Activated T-helper 2 cell treated with anti-CD3 and anti-CD28 coated beads, Interferon-gamma antibody, Interleukin-2, Interleukin-4, amounts not matched to agents 10 μg/mL and 5 μg/mL and 100 μg/mL, durations not matched to agents 14 hours and 24 hours and 36 hours (primary cell): Measurements from ENCODE around the gene NOTO. TPM values are rescaled to one million over a fixed set of nuclear protein-coding genes. Genes with fewer than 3 reads are reported as not detected.

Source experiments
- DNase-seq: peaks from one replicate; pipeline ENCODE4 v3.0.0; 2021; ENCODE audit warnings: low spot score
- H3K27ac Mint-ChIP-seq: one replicate; pipeline ENCODE4 v1.8.0; 2021; ENCODE audit warnings: mixed read lengths
- H3K27me3 Mint-ChIP-seq: one replicate; pipeline ENCODE4 v1.8.0; 2021; ENCODE audit warnings: low read depth, mixed read lengths
- H3K36me3 Mint-ChIP-seq: one replicate; pipeline ENCODE4 v1.8.0; 2021; ENCODE audit warnings: low read depth, mixed read lengths
- H3K4me1 Mint-ChIP-seq: one replicate; pipeline ENCODE4 v1.8.0; 2021; ENCODE audit warnings: low read depth, mixed read lengths
- H3K4me3 Mint-ChIP-seq: one replicate; pipeline ENCODE4 v1.8.0; 2021; ENCODE audit warnings: low read depth, mild to moderate bottlenecking, moderate library complexity, mixed read lengths
- H3K9me3 Mint-ChIP-seq: one replicate; pipeline ENCODE4 v1.8.0; 2021; ENCODE audit warnings: mixed read lengths
- intact Hi-C: fragments of 100-400 bp; cut with micrococcal nuclease; formaldehyde crosslinking; loops from one replicate; pipeline ENCODE4 v1.15.1; 2023
- total RNA-seq: library from RNA; stranded (reverse); gene quantifications from 2 replicates; pipeline ENCODE4 v1.2.3, GENCODE V29; 2022

Gene NOTO
- total RNA-seq, 1 donor from 2014 or later: not detected

DNA sequence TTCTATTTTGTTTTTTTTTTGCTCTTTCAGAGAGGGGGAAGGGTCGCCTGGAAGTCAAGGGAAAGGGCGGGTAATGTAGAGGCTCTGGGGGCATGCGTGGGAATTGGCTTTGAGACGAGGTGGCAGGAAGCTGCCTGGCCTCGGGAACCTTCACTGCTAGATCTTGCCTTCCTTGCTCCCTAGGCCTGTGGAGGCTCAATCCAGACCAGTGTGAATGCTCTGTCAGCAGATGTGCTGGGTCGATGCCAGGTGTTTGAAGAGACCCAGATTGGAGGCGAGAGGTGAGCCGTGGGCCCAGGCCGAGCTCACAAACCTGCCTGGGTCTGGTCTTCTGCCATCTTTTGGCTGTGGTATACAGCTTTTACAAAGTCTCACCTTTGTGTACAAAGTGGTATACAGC is 47.3 kb downstream of the NOTO start:
- H3K27me3 Mint-ChIP-seq: no peaks in the 10 kb centered on the region
- intact Hi-C loops: no loop called here
- no peak overlapping the region for H3K27ac Mint-ChIP-seq
- peaks cover 9% of the 10 kb centered on the region for H3K4me1 Mint-ChIP-seq
- H3K4me3 Mint-ChIP-seq: no peak overlapping the region
- H3K9me3 Mint-ChIP-seq: no peaks in the 10 kb centered on the region
- no peak for DNase-seq
- peaks cover 88% of the 10 kb centered on the region for H3K36me3 Mint-ChIP-seq

DNA sequence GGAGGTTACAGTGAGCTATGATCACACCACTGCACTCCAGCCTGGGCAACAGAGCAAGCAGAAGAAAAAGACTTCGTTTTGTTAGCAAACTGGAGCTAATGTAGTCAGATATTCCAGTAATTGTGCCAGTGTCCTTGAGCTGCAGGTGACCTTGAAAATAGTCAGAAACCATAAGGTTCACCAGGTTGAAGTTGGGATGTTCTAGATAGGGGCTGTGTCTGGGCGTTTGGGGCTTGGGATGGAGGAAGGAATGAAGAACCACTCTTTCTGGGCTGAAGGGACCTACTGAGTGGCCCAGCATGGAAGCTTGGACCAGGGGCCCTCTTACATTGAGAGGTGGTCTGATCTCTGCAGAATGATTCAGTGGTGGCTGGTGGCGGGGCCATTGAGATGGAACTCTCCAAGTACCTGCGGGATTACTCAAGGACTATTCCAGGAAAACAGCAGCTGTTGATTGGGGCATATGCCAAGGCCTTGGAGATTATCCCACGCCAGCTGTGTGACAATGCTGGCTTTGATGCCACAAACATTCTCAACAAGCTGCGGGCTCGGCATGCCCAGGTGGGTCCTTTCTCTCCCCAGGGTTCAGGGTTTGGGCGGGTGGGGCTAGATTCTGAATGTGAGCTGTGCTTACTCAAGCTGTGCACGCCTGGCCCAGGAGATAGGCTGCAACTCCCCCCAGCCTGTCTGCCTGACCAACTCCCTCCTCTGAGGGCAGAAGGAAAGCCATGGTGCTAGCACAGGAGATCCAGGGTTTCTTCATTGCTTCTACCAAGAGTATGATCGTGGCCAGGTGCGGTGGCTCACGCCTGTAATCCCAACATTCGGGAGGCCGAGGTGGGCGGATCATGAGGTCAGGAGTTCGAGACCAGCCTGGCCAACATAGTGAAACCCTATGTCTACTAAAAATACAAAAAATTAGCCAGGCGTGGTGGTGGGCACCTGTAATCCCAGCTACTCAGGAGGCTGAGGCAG is 48.8 kb downstream of the NOTO start:
- Mint-ChIP-seq H3K36me3 (peaks cover 80% of the 10 kb centered on the region), H3K27ac (no peak overlapping the region), H3K4me3 (no peak overlapping the region), H3K9me3 (no peaks in the 10 kb centered on the region), H3K27me3 (no peaks in the 10 kb centered on the region), H3K4me1 (peaks cover 7% of the 10 kb centered on the region)
- DNase-seq: no peak
- intact Hi-C loops: no loop called here

DNA sequence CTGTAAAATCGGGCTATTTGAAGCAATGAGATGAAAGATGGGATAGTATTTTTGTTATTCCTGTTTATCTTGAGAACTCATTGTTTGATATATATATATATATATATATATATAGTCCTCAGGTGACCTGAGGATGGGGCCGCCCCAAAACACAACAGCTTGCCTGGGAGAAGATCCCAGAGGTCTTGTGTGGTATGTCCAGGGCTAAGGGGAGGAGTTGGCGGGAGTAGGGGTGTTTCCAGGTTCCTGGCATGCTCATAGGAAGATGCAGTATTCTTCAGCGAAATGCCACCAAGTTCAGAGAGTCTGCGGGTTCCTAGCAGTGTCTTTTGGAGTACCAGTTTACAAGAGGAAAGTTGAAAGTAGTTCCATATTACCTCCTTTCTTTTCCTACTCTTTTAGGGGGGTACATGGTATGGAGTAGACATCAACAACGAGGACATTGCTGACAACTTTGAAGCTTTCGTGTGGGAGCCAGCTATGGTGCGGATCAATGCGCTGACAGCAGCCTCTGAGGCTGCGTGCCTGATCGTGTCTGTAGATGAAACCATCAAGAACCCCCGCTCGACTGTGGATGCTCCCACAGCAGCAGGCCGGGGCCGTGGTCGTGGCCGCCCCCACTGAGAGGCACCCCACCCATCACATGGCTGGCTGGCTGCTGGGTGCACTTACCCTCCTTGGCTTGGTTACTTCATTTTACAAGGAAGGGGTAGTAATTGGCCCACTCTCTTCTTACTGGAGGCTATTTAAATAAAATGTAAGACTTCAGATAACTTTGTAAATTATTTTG is 50.1 kb downstream of the NOTO start:
- Mint-ChIP-seq H3K9me3 (no peaks in the 10 kb centered on the region), H3K4me3 (no peak overlapping the region), H3K27ac (no peak overlapping the region), H3K27me3 (no peaks in the 10 kb centered on the region), H3K4me1 (no peaks in the 10 kb centered on the region), H3K36me3 (peaks cover 67% of the 10 kb centered on the region)
- intact Hi-C loops: no loop called here
- no peak for DNase-seq

DNA sequence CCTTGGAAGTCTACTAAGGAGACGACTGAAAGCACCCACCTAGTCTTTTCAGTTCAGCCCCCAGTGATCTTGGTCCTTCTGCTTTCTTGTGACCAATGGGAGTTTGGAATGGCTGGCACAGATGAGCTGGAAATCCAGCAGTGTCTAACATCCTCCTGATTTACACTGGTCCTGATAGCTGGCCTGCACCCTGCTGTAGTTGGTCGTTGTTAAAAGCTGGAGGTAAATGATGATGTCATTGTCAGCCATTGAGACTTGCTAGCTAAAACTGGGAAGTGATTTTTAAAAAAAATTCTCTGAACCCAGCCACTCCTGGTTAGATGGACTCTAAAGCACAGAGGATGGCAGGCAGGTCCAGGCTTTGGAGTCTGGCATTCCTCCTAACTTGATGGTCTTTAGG is 51.0 kb downstream of the NOTO start:
- intact Hi-C loops: no loop called here
- Mint-ChIP-seq H3K4me1 (no peaks in the 10 kb centered on the region), H3K4me3 (no peak overlapping the region), H3K36me3 (peaks cover 59% of the 10 kb centered on the region), H3K27me3 (no peaks in the 10 kb centered on the region), H3K9me3 (no peaks in the 10 kb centered on the region), H3K27ac (no peak overlapping the region)
- DNase-seq: no peak

DNA sequence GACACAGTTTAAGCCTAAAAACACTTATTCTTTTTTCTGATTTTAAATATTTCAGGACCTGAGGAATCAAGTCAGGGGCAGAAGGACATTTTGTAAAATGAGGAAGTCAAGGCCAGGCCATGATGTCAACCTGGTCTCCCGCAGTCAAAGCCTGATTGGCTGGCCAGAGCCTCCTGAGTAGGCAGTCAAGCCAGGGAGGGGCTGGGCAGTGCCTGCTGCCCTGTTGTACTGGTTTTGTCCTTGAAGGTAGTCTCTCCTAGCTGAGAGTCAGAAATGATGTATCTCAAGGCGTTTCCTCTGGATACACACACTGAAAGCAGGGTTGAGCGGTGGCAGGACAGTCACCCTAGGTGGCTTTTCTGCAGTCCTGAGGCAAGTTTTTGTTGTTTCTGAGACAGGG is 51.5 kb downstream of the NOTO start:
- H3K4me1 Mint-ChIP-seq: no peaks in the 10 kb centered on the region
- intact Hi-C loops: no loop called here
- H3K9me3 Mint-ChIP-seq: no peaks in the 10 kb centered on the region
- H3K36me3 Mint-ChIP-seq: peaks cover 54% of the 10 kb centered on the region
- no peak overlapping the region for H3K27ac Mint-ChIP-seq
- no peak overlapping the region for H3K4me3 Mint-ChIP-seq
- H3K27me3 Mint-ChIP-seq: no peaks in the 10 kb centered on the region
- DNase-seq: no peak

DNA sequence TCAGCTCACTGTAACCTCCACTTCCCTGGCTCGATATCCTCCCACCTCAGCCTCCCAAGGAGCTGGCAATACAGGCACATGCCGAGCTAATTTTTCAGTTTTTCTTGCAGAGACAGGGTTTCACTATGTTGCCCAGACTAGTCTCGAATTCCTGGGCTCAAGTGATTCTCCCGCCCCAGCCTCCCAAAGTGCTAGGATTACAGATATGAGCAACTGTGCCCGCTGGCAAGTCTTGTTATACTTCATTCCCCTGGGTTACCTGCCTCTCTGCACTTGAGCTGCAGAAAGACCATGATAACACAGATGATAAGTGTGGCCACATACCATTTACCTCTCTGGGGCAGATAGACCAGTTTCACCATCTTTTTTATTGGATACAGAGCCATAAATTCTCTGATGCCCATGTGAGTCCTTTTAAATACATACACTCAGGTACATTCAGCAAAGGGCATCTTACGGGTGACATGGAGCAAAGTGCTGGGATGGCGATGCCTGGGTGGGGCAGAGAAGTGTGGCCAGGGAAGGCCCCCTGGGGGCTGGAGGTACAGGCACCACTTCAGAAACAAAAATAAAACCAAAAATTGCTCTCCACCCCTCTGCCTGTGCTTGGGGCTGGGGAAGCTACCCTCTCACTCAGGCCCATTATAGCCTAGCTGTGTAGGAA is 52.1 kb downstream of the NOTO start:
- Mint-ChIP-seq H3K4me3 (no peak overlapping the region), H3K36me3 (peaks cover 52% of the 10 kb centered on the region), H3K27me3 (no peaks in the 10 kb centered on the region), H3K27ac (no peak overlapping the region), H3K9me3 (no peaks in the 10 kb centered on the region), H3K4me1 (no peaks in the 10 kb centered on the region)
- intact Hi-C loops: no loop called here
- DNase-seq: no peak

DNA sequence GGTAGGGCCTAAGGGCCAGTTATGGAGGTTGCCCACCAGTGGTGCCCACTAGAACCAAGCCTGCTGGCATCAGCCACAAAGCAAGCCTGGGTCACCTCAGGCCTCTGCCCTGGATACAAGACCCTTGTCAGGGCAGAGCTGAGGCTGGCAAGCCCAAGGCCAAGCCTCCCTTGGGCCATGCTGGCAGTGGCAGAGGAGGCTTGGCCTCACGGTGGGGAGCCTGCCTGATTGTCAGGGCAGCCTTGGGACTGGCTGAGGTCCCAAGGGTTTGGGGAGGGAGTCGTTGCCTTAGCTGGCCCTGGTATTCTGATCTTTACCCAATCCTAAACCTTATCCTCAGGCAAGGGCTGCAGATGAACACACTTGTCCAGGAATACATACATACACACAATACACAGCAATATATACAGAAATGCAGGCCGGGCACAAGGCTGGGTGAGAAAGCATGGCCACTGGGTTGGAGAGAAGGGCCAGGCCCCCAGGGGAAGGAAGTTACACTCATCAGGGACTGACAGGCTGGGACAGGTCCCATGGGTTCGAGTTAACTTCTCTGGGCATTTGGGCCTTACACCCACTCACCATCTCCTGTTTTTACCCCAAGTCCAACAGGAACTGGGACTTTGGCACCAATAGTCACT is 52.8 kb downstream of the NOTO start:
- DNase-seq: no peak
- Mint-ChIP-seq H3K36me3 (peaks cover 49% of the 10 kb centered on the region), H3K4me3 (no peak overlapping the region), H3K4me1 (no peaks in the 10 kb centered on the region), H3K9me3 (no peaks in the 10 kb centered on the region), H3K27me3 (no peaks in the 10 kb centered on the region), H3K27ac (no peak overlapping the region)
- intact Hi-C loops: no loop called here

DNA sequence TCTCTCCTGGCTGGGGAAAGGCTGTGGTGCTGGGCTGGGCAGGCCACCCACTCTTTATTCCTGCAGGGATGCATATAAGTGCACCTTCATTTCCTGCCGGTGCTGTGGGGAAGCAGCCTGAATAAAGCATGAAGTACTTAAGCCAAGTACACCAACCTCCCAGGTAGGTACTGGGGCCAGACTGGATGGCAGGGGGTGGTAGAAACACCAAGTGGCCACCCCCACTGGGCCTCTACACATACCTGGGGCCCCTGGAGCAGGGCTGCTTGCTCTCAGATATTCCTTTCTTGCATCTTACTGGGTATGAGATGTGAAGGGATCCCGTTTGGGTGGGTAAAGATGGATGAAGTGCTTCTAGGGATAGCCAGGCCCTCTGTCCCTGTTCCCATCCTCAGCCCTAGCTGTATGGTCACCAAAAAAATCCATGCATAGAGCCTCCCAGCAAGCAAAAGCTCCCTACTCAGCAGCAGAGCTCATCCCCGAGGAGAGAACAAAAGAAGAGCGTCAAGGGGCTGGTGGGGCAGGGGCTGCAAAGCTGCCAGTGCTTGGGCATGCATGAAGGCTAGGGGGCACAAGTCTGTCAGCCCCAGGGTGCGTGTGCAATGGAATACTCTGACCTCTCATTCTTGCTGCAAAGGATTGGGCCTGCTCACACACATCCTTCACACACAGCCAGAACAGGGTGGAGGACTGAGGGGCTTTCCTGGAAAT is 53.7 kb downstream of the NOTO start:
- Mint-ChIP-seq H3K9me3 (no peaks in the 10 kb centered on the region), H3K36me3 (peaks cover 39% of the 10 kb centered on the region), H3K27ac (no peak overlapping the region), H3K4me1 (no peaks in the 10 kb centered on the region), H3K4me3 (no peak overlapping the region), H3K27me3 (no peaks in the 10 kb centered on the region)
- no peak for DNase-seq
- intact Hi-C loops: no loop called here

DNA sequence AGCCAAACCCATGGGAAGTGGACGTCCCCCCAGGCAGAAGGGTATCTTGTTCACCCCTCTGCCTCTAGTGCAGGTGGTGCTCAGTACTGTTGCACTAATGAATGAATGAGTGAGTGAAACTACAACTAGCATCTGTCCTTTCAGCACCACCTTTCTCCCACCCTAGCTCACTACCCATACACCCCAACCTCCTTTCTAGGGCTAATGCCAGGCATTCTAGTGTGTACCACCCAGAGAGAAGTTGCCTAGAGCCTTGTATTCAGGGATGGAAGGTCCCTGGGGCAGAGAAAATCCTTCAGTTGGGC is 54.2 kb downstream of the NOTO start:
- no peak overlapping the region for H3K27ac Mint-ChIP-seq
- H3K4me3 Mint-ChIP-seq: no peak overlapping the region
- H3K27me3 Mint-ChIP-seq: no peaks in the 10 kb centered on the region
- intact Hi-C loops: no loop called here
- no peak for DNase-seq
- peaks cover 38% of the 10 kb centered on the region for H3K36me3 Mint-ChIP-seq
- H3K4me1 Mint-ChIP-seq: no peaks in the 10 kb centered on the region
- no peaks in the 10 kb centered on the region for H3K9me3 Mint-ChIP-seq

DNA sequence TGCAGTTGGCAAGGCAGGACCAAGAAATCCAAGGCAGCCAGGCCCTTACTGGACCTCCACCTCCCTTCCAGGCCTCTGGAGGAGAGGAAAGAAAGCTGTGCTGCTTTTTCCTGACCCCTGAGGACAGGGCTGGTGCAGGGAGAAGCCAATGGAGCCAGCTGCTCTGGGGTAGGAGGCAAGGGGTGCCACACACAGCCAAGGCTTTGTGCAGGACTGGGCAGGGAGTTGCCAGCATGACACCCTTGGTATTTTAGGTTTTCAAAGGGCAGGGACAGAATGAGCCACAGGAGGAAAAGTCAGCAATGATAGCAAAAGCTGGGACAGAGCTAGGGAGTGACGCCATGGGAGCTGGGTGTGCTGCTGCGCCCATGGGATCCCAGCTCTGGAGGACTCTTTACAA is 54.6 kb downstream of the NOTO start:
- intact Hi-C loops: no loop called here
- Mint-ChIP-seq H3K4me1 (no peaks in the 10 kb centered on the region), H3K9me3 (no peaks in the 10 kb centered on the region), H3K27ac (no peak overlapping the region), H3K4me3 (no peak overlapping the region), H3K36me3 (peaks cover 36% of the 10 kb centered on the region), H3K27me3 (no peaks in the 10 kb centered on the region)
- no peak for DNase-seq

DNA sequence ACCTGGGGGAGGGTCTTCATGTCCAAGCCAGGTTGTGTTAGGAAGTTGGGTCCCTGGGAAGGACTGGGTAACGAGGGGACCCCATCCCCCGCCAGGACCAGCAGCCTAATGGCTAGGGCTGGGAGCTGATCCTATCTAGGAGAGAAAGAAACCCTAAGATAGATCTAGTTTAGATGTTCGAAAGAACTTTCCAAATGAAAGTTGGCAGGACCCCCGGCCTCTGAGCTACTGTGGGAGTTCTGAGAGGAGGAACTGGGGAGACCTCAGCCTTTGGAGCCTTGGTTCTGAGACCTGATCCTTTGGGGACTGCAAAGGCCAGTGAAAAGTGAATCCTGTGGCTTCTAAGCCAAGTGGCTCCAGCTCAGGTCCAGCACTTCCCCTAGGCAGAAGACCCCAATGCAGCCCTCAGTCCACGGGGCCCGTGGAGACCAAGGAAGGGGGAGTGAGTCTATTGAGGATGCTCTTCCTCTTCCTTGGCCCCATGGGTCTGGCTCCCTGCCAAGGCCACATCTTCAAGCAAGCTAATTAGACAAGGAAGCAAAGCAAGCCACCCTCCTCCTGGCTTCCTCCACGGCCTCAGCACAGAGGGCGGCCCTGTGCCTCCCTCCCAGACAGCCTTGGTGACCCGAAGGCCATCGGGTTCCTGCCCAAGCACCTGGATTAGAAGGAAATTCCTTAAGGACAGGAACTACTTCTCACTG is 55.2 kb downstream of the NOTO start:
- Mint-ChIP-seq H3K4me3 (no peak overlapping the region), H3K36me3 (peaks cover 31% of the 10 kb centered on the region), H3K9me3 (no peaks in the 10 kb centered on the region), H3K27me3 (no peaks in the 10 kb centered on the region), H3K27ac (no peak overlapping the region), H3K4me1 (no peaks in the 10 kb centered on the region)
- intact Hi-C loops: no loop called here
- no peak for DNase-seq
